ENCODE results near the gene DAPK1. TPM values are rescaled to one million over a fixed set of nuclear protein-coding genes. Genes with fewer than 3 reads are reported as not detected.

DAPK1 gene
- total and polyA plus RNA-seq, 10 of the 15 experiments (the other 5 are each of a cell fraction or from before 2014, with no cell fraction given): 8.2 to 94.7 (median 51.6) TPM

- ChIA-PET SMC1A (ENCODE audit: uncharacterized antibody, unreplicated experiment) (interaction anchor here (0.8 to 1.6 kb wide), 3 partner anchors 14 to 101 kb away, joined by 3 to 5 read pairs (median 3); no protein-coding TSS in a partner anchor), POLR2A (no interaction called here), CTCF (interaction anchor here (1.4 kb wide), 1 partner anchor 14 kb away, joined by 4 read pairs; no protein-coding TSS in a partner anchor), RAD21 (ENCODE audit: unreplicated experiment) (no interaction called here)
- no peak overlapping the region for H3K4me3 ChIP-seq
- no peaks in the 10 kb centered on the region; a peak in 1 of 4 replicates for H3K36me3 ChIP-seq (ENCODE audit: control insufficient read depth in 2 of 2, insufficient read depth in 2 of 2, low read length in 1 of 2)
- no peak overlapping the region for H3K9ac ChIP-seq (ENCODE audit: control insufficient read depth, insufficient read depth, low read length)
- TF ChIP-seq RUNX3 (IDR thresholded peaks at IDR 0.05; ENCODE audit: low read length) (no peak; the same call in 1 of the 2 replicates), NFIC (IDR thresholded peaks at IDR 0.05; ENCODE audit: low read depth, low read length) (peak; percentile 32; the same call in 1 of the 2 replicates)
- BruUV-seq (replicated peaks): no TSS peak
- no peak for DNase-seq (ENCODE audit: low read depth, low spot score)
- H3K9me3 ChIP-seq (replicated peaks; ENCODE audit: control insufficient read depth, insufficient read depth, low read length): no peaks in the 10 kb centered on the region
- in situ Hi-C loops (cut with MboI): no loop called here
- 57% methylated on average over 17 of the region's 17 CpGs for WGBS (ENCODE audit: insufficient coverage, insufficient replicate concordance, low lambda C conversion rate, missing lambda C conversion rate)
- H2AFZ ChIP-seq (ENCODE audit: control insufficient read depth, low read depth, low read length): no peak overlapping the region
- intact Hi-C loops (cut with micrococcal nuclease; ENCODE audit: unreplicated experiment): no loop called here
- H3K4me2 ChIP-seq (ENCODE audit: control insufficient read depth, insufficient read depth): no peak overlapping the region
- no peak for ATAC-seq
- H3K79me2 ChIP-seq (ENCODE audit: control insufficient read depth, insufficient read depth, low read length): peaks cover 2% of the 10 kb centered on the region; the same call in 1 of the 2 replicates
- H3K27me3 ChIP-seq (replicated peaks in 1 of 2; ENCODE audit: control insufficient read depth in 2 of 2, insufficient read depth in 2 of 2, low read length in 1 of 2): no peaks in the 10 kb centered on the region
- FAIRE-seq: no peak
- H3K4me1 ChIP-seq (ENCODE audit: control insufficient read depth, insufficient read depth, low read length): peaks cover 2% of the 10 kb centered on the region; the same call in 1 of the 2 replicates
- H4K20me1 ChIP-seq (ENCODE audit: control insufficient read depth, insufficient read depth): no peaks in the 10 kb centered on the region
- no peak overlapping the region for H3K27ac ChIP-seq (ENCODE audit: control insufficient read depth, insufficient read depth)
Observed at GRCh38 chr9:87599901-87600610, 102.4 kb downstream of the DAPK1 start.

- H3K36me3 ChIP-seq (ENCODE audit: control insufficient read depth in 2 of 2, insufficient read depth in 2 of 2, low read length in 1 of 2): peaks cover 0 to 2% of the 10 kb centered on the region in 2 experiments; a peak in 2 of 4 replicates
- H3K27ac ChIP-seq (ENCODE audit: control insufficient read depth, insufficient read depth): no peak overlapping the region
- H3K4me2 ChIP-seq (ENCODE audit: control insufficient read depth, insufficient read depth): no peak overlapping the region
- no peaks in the 10 kb centered on the region; the same call in 1 of the 2 replicates for H3K79me2 ChIP-seq (ENCODE audit: control insufficient read depth, insufficient read depth, low read length)
- no peaks in the 10 kb centered on the region for H4K20me1 ChIP-seq (ENCODE audit: control insufficient read depth, insufficient read depth)
- CTCF ChIA-PET: interaction anchor here (0.6 to 1.4 kb wide), 2 partner anchors 13 to 21 kb away, joined by 3 to 4 read pairs; no protein-coding TSS in a partner anchor
- H3K9ac ChIP-seq (ENCODE audit: control insufficient read depth, insufficient read depth, low read length): no peak overlapping the region
- DNase-seq (ENCODE audit: low read depth, low spot score) (no peak), FAIRE-seq (no peak), ATAC-seq (no peak; the same call in 2 of the 3 replicates)
- BruUV-seq (replicated peaks): no TSS peak
- in situ Hi-C loops (cut with MboI) (no loop called here), intact Hi-C loops (cut with micrococcal nuclease; ENCODE audit: unreplicated experiment) (no loop called here)
- no peaks in the 10 kb centered on the region for H3K9me3 ChIP-seq (replicated peaks; ENCODE audit: control insufficient read depth, insufficient read depth, low read length)
- SMC1A ChIA-PET (ENCODE audit: uncharacterized antibody, unreplicated experiment): interaction anchor here (1.0 kb wide), 2 partner anchors 13 to 101 kb away, joined by 3 read pairs; no protein-coding TSS in a partner anchor
- no peak overlapping the region for H3K4me3 ChIP-seq
- H2AFZ ChIP-seq (ENCODE audit: control insufficient read depth, low read depth, low read length): no peak overlapping the region
- RAD21 ChIA-PET (ENCODE audit: unreplicated experiment): interaction anchor here (2.8 kb wide), 1 partner anchor 20 kb away, joined by 12 read pairs; no protein-coding TSS in a partner anchor
- POLR2A ChIA-PET: no interaction called here
- WGBS (ENCODE audit: insufficient coverage, insufficient replicate concordance, low lambda C conversion rate, missing lambda C conversion rate): 43% methylated on average over 1 of the region's 1 CpG
- peaks cover 9% of the 10 kb centered on the region; the same call in 1 of the 2 replicates for H3K4me1 ChIP-seq (ENCODE audit: control insufficient read depth, insufficient read depth, low read length)
- H3K27me3 ChIP-seq (replicated peaks in 1 of 2; ENCODE audit: control insufficient read depth in 2 of 2, insufficient read depth in 2 of 2, low read length in 1 of 2): no peaks in the 10 kb centered on the region
- no peak for TF ChIP-seq ATF7 (IDR thresholded peaks at IDR 0.05; ENCODE audit: low read depth)
- no peak for TF ChIP-seq TBL1XR1 (IDR thresholded peaks at IDR 0.05; ENCODE audit: low read depth, low read length)
- no peak for TF ChIP-seq SREBF2 (IDR thresholded peaks at IDR 0.05; ENCODE audit: low read length)
- TF ChIP-seq ELK1 (IDR thresholded peaks at IDR 0.05; ENCODE audit: low read depth, low read length): no peak
- TF ChIP-seq ZBED1 (IDR thresholded peaks at IDR 0.05; ENCODE audit: borderline replicate concordance): no peak
- TF ChIP-seq PBX3 (IDR thresholded peaks at IDR 0.05; ENCODE audit: insufficient replicate concordance, low read depth, low read length): no peak
- no peak for TF ChIP-seq CHD4 (IDR thresholded peaks at IDR 0.05)
- TF ChIP-seq EP300 (IDR thresholded peaks at IDR 0.05; ENCODE audit: borderline replicate concordance in 1 of 2, control insufficient read depth in 1 of 2, low read depth in 2 of 2, low read length in 2 of 2): no peak
- TF ChIP-seq ZBTB33 (IDR thresholded peaks at IDR 0.05): no peak
- TF ChIP-seq MEF2A (IDR thresholded peaks at IDR 0.05; ENCODE audit: insufficient read depth, low read depth, low read length): no peak
Observed at GRCh38 chr9:87601176-87601575, 103.5 kb downstream of the DAPK1 start.
